ENCODE measurements around the gene FAM200B. TPM values are rescaled to one million over a fixed set of nuclear protein-coding genes. Genes with fewer than 3 reads are reported as not detected.

The FAM200B gene
- total RNA-seq: 35.3 TPM
- long read RNA-seq, full-length matches to known transcripts: 29 of 34 reads
- long read RNA-seq, partial matches to known transcripts: 2 of 34 reads
- long read RNA-seq, other reads (novel, unspliced or antisense): 3 of 34 reads

- Histone ChIP-seq H3K27ac (peak within 1 kb of the TSS; percentile 93), H3K27me3 (ENCODE audit: low read depth) (no peaks in the 10 kb centered on the region), H3K36me3 (peaks cover 10% of the 10 kb centered on the region), H3K9me3 (no peaks in the 10 kb centered on the region), H3K4me3 (peak within 1 kb of the TSS; percentile 69), H3K4me1 (peaks cover 25% of the 10 kb centered on the region)
- DNase-seq (peak; percentile 98), ATAC-seq (peak; percentile 98)
- intact Hi-C loops (cut with DNase I): no loop called here
- TF ChIP-seq, protein P1, sequence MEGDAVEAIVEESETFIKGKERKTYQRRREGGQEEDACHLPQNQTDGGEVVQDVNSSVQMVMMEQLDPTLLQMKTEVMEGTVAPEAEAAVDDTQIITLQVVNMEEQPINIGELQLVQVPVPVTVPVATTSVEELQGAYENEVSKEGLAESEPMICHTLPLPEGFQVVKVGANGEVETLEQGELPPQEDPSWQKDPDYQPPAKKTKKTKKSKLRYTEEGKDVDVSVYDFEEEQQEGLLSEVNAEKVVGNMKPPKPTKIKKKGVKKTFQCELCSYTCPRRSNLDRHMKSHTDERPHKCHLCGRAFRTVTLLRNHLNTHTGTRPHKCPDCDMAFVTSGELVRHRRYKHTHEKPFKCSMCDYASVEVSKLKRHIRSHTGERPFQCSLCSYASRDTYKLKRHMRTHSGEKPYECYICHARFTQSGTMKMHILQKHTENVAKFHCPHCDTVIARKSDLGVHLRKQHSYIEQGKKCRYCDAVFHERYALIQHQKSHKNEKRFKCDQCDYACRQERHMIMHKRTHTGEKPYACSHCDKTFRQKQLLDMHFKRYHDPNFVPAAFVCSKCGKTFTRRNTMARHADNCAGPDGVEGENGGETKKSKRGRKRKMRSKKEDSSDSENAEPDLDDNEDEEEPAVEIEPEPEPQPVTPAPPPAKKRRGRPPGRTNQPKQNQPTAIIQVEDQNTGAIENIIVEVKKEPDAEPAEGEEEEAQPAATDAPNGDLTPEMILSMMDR (IDR thresholded peaks at IDR 0.05): peak; percentile 27
Measured at GRCh38 chr4:15681372-15682241, at the start of gene FAM200B. Gene FAM200B (plus strand): TSS chr4:15681827. CDS start chr4:15686978, 5,151 bp downstream.

GRCh38 chr4:15636818-15637217 is 44.8 kb upstream of the FAM200B start:
- no peak overlapping the region for H3K4me3 ChIP-seq
- H3K27me3 ChIP-seq (ENCODE audit: low read depth): no peaks in the 10 kb centered on the region
- ATAC-seq (peak in 1 of 2 donors; percentile 35), DNase-seq (no peak)
- H3K27ac ChIP-seq: no peak overlapping the region
- H3K9me3 ChIP-seq: no peaks in the 10 kb centered on the region
- no peaks in the 10 kb centered on the region for H3K4me1 ChIP-seq
- H3K36me3 ChIP-seq: peaks cover 95% of the 10 kb centered on the region
- TF ChIP-seq, protein P1 (IDR thresholded peaks at IDR 0.05): no peak
- intact Hi-C loops (cut with DNase I): no loop called here

DNA sequence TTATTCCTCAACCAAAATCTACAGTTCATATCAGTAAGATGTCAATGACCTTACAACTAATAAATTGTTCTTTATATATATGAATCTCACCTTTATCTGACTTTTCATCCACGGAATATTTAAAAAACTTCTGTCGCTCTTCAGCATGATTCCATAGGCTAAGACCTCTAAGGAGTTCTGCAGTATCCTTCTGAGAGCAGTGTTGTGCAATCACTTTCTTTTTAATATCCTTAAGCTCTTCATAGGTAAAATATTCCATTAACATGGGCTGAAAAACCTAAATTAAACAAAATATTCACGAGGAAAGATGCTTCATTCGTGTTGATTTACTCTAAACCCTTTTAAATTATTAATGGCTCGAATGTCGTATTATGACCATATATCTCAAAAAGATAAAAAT is 43.2 kb upstream of the FAM200B start:
- no peak for DNase-seq
- Histone ChIP-seq H3K27ac (no peak overlapping the region), H3K9me3 (no peaks in the 10 kb centered on the region), H3K27me3 (ENCODE audit: low read depth) (no peaks in the 10 kb centered on the region), H3K4me3 (no peak overlapping the region), H3K36me3 (peaks cover 83% of the 10 kb centered on the region), H3K4me1 (no peaks in the 10 kb centered on the region)
- intact Hi-C loops (cut with DNase I): no loop called here
- TF ChIP-seq, protein P1 (IDR thresholded peaks at IDR 0.05): no peak
- no peak for ATAC-seq

DNA sequence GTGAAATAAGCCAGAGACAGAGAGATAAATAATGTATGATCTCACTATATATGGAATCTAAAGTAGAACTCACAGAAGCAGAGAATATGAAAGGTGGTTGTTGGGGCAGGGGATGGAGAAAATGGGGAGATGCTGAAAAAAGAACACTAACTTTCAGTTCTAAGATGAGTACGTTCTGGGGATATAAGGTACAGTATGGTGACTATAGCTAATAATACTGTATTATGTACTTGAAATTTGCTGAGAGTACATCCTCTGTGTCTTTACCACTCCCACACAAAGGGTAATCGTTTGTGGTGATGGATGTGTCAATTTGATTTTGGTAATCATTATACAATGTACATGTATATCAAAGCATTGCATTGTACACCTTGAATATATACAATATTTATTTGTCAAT is 33.0 kb upstream of the FAM200B start:
- ATAC-seq (no peak), DNase-seq (no peak)
- intact Hi-C loops (cut with DNase I): no loop called here
- Histone ChIP-seq H3K27ac (no peak overlapping the region), H3K27me3 (ENCODE audit: low read depth) (no peaks in the 10 kb centered on the region), H3K4me3 (no peak overlapping the region), H3K4me1 (peaks cover 83% of the 10 kb centered on the region), H3K36me3 (no peaks in the 10 kb centered on the region), H3K9me3 (no peaks in the 10 kb centered on the region)
- TF ChIP-seq, protein P1 (IDR thresholded peaks at IDR 0.05): no peak

DNA sequence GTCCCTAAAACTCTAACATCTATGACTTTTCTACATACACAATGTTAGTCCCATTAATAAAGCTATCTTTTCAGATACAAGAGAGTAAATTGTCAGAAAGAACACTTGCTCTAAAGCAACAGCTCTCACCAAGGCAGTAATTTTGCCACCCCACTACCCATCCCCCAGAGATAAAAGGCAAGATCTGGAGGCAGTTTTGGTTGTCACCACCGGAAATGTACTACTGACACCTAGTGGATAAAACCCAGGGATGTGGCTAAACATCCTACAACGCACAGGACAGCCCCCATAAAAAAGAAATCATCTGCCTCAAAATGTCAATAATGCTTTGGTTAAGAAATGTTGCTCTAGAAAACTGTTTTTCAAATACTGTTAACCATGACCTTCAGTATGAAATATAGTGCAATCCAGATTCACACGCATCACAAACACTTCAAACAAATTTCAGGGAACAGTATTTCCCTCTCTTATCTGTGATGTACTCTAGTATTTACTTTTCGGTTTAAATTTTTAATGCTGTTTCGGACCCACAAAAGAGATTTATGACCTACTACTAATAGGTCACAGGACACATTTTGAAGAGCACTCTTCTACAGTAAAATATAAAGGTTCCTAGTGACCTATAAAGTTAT is 31.6 kb upstream of the FAM200B start:
- intact Hi-C loops (cut with DNase I): no loop called here
- Histone ChIP-seq H3K27me3 (ENCODE audit: low read depth) (no peaks in the 10 kb centered on the region), H3K36me3 (no peaks in the 10 kb centered on the region), H3K4me3 (no peak overlapping the region), H3K4me1 (peaks cover 79% of the 10 kb centered on the region), H3K9me3 (no peaks in the 10 kb centered on the region), H3K27ac (no peak overlapping the region)
- ATAC-seq (peak; percentile 74 to 80), DNase-seq (no peak)
- TF ChIP-seq, protein P1 (IDR thresholded peaks at IDR 0.05): peak; percentile 71
